GM21619 (cell line): ENCODE data around the gene DDAH1.

Experiments
- ATAC-seq: cut with Tn5 transposase; IDR thresholded peaks from one replicate; pipeline ENCODE4 v1.9.1; 2021; ENCODE audit not compliant: unreplicated experiment

Gene DDAH1

DNA sequence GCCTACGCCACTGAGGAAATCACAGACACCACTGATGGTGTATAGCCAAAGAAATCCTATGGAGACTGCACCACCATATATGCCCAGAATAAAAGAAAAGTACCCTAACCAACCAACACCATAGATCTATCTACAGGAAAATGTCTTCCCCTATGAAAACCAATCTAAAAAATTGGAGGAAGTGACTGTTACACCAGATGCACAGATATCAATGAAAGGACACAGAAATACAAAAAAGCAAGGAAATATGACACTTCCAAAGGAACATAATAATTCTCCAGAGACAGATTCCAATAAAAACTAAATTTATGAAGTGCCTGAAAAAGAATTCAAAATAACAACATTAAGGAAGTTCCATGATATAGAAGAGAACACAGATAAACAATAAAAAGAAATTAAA, 131.8 kb downstream of the DDAH1 start:
- no peak for ATAC-seq

DNA sequence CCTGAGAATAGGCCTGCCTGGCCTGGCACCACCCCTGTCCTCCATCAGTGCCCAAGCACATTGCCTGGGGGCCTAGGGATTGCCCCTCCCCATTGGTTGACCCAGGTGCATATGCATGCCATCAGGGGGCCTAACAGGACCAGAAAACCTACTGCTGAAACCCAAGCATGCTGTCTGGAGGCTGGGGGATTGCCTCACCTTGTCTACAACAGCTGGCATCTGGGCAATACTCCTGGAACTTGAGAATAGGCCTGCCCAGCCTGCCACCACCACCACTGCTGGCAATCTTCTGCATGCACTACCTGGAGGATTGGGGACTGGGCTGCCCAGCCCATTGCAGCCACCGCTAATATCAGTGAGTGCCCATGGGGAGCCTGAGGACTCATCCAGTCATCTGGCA, 132.4 kb downstream of the DDAH1 start:
- no peak for ATAC-seq

DNA sequence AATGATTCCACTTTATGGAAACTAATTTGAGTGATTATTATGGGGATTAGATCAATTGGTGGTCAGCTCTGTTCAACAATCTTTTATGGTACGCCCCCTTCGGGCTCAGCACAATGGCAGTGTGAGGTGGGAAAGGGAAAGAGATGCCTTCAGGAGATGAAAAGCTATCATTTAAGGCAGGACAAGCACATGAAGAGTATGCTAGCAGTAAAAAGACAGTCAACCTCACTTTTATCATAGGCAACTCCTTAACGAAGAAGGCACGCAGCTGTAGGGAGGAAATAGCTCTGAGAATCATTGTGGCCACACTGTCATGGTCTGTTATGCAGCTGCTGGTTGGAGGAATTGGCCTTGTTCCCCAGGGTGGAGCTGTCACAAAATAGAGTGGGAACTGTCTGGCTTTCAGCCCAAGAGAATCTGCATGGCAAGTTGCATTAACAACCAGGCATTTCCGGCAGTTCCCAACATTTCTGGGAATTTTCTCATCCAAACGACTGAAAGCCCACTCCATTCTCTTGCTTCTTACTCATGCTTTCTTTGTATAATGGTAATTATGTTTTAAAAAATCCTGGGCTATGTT, 134.2 kb downstream of the DDAH1 start:
- ATAC-seq = peak; percentile 60

DNA sequence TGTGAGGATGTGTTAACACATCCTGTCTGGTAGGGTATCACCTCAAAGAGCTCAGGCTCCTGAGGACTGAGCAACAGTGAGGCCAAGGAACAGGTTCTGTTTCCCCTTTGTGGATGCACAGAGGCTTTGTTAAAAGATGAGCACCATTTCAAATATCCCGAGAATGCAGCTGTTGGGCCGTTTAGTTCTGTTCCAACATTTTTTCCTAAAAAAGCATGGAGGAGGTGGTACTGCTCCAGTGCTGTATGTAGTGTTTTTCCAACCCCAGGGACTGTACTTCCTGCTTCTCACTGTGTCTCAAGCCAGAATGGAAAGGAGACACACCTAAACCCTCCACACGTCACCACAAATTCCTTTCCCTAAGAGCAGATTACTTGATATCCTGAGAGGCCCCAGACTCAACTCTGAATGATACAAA, 134.7 kb downstream of the DDAH1 start:
- ATAC-seq = no peak

DNA sequence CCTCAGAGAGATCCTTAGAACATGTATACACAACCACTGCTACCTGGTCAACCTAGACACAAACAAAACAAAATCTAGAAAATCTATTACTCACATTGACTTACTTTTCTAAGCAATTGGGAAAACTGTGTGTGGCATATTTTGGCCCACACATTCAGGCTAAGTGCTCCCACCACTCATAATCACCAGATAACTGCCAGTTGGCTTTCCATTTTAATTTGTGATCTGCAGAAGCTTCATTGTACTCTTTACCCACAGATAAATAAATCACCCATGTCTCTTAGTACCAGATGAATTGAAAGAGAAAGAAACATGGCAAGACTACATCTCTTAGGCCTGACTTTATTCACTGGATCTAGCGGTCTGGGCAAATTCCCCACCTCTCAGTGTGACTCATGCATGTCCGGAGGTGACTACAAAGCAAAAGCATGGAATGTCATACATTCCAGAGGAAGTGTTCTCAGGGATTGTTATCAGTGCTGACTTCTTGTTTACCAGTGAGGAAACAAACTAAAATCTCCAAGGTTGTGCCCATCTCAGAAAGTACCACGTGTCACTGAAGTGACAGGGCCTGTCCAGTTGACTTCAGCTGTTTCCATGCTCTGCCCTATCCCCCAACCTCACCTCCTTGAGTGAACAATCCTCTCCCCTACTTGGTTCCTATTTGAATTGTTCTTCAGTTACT, 136.1 kb downstream of the DDAH1 start:
- ATAC-seq = no peak

DNA sequence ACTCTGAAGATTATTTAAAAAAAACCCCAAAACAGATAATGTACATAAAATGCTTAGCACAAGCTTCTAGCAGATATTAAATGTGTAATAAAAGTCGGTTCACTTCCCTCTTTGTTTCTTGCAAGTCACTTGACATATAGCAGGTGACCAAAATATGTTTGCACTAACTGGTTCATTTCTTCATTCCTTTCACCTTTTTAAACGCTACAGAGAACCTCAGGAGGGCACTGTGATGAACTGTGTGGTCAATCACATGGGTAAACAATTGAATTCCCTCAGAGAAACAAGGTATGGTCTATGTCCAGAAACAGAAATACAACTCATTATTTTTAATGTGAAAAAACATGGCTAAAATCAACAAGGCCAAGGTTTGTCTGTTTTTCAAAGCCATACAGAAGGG, 137.2 kb downstream of the DDAH1 start:
- no peak for ATAC-seq

DNA sequence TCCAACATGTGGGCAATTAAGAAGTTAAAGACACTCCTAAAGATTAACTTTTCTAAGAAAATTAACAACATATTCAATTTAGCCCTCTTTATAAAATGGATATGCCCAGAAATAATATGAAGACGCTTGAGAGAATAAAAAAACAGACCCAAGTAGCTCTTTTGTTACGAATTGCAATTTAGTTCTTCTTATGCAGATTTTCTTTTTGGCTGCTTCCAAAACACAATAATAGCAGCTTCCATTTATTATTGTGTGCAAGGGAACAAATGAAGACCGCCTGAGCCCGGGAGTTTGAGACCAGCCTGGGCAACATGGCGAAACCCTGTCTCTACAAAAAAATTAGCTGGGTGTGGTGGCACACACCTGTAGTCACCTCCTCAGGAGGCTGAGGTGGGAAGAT, 138.1 kb downstream of the DDAH1 start:
- ATAC-seq = no peak

DNA sequence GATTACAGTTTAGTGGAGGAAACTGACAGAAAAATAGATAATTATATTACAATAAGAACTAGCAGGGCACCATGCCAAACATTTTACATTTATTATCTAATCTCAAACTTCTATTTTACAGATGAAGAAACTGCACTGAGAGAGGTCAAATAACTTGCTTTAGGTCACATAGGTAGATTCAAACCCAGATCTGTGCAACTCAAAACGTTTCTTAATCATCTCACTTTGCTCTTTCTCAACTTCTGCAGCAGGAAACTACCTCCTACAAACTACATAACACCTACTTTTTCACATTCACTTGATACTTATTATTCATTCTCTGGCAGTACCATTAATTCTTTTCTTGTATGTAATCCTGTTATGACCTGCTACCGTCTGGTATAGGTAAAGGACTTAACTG, 138.6 kb downstream of the DDAH1 start:
- no peak for ATAC-seq

DNA sequence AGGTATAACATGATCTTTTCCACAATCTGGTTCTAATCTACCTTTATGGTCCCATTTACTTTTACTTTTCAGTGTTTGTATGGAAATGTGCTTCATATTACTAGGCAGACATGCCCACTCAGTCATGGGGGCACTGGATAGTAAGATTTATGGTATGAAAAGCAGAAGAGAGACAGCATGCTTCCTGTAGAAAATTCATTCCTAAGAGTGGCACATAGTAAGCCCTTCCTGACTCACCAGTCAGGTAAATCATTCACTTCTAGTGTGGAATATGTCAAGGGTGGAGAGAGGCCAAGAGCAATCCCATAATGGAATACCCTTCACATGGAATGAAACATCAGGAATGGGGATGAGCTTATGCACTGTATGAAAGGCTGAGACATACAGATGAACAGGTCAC, 139.0 kb downstream of the DDAH1 start:
- no peak for ATAC-seq

DNA sequence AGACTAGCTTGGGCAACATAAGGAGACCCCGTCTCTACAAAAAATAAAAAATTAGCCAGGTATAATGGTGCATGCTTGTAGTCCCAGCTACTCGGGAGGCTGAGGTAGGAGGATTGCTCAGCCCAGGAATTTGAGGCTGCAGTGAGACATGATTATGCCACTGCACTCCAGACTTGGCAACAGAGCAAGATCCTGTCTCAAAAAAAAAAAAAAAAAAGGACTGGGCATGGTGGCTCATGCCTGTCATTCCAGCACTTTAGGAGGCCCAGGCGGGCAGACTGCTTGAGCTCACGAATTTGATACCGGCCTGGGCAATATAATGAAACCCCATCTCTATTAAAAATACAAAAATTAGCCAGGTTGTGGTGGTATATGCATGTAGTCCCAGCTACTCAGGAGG, 141.2 kb downstream of the DDAH1 start:
- ATAC-seq = no peak

DNA sequence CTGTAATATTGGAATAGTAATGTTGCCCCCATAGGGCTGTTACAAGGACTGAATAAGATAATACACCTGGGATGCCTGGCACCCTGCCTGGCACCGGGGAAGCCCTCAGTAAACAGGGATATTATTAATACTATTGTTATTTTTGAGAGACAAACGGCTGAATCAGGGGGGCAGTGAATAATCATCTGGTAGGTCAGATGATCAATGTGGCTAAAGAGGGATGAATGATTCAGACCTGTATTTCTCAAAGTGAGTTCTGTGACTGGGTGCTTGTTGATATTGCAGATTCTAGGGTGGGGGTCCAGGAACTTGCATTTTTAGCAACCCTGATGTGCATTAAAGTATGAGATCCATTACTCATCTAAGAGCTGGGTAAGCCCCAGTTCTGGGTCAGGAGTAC, 142.3 kb downstream of the DDAH1 start:
- ATAC-seq = no peak

DNA sequence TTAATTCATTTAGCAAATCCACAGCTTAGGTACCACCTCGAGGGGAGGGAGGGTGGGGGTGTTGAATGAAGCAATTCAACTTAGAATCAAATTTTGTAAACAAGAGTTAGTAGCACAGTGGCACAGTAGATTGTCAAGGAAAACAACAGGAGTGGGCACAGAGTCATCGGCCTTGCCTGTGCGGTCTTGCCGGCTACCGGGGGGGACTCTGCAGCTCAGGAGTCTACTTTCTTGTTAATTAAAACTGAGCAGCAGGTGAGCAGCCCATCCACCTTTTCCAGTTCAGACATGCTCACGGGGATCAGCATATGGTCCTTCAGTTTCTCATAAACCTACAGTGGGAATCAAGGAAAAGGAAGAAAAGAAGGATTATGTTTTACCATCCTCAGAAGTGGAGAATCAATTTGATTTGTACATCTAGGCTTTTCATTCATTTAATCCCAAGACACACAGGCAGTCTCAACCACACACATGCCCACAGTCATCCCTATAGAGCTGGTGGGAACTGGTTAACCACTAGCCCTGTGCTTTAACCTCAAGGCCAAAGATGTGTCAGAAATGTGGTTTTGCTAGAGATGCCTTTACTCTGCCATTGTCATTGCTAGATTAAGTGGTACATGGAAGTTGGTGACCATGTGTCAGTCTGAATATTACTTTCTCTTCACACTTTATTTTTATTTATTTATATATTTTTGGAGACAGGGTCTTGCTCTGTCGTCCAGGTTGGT, 143.6 kb downstream of the DDAH1 start:
- peak; percentile 68 for ATAC-seq

DNA sequence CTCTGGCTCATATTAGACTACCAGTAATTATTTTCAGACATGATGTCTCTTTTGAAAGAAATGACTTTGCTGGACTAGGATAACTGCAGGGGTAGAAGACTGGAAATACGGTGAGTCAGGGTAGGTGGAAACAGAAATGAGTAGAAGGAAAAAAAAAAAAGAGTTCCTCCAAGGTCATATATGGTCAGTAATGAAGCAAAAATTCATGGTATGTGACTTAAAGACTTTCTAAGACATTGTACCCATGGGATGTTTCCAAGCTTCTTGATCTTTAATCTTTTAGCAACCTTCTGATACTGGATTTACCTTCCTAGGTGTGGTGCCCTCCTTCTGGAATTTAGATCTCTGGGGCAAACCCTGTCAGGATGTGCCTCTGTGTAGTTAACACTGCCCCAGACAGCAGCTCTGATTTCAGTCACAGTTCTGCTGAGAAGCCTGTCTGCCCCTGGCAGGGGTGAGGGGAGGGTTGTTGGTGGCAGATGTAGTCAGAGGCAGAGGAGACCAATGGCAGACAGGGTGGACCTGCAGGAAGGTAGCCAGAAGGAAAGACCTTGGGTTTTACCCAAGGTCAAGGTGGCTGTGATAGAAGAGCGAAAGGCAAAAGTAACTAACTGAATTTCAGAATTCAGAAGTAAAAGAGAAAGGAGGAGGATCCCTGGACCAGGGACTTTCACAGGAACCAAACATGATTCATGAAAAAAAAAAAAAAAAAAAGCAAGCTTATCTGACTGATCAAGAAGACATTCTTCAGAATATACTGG, 144.4 kb downstream of the DDAH1 start:
- ATAC-seq = no peak

DNA sequence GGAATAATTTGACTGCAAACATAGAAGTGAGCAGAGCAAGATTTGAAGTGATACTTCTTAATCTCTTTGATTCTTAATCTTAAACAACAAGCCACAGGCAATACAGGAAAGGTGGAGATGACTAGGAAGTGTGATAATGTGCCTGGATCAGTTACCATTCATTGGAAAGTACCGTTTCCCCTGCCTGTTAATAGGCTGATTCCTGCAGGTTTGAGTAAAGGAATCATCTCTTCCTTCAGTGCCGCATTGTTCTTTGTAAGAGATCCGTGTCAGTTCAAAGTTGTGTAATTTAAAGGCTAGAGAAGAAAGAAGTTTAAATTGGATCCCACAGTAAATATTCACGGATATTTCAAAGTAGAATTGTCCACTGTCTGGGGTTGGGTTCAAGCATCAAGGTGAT, 145.0 kb downstream of the DDAH1 start:
- ATAC-seq = no peak

DNA sequence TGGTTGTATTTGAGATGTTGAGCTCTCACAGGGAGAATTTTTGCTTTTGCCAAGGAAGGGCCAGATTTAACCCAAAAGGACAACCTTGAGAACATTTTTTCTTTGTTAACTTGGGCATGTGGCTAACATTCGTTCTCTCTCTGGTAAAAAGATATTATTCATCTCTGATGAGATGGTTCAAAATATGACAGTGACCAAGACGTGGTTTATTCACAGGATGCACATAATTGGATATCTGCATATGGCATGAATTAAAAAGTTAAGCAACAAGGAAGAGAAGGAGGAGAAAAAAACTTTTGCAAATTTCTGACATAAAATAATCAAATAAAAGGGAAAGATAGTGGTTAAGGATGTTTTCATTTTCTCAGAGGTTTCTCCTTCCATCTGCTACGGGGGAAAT, 145.5 kb downstream of the DDAH1 start:
- ATAC-seq = no peak

DNA sequence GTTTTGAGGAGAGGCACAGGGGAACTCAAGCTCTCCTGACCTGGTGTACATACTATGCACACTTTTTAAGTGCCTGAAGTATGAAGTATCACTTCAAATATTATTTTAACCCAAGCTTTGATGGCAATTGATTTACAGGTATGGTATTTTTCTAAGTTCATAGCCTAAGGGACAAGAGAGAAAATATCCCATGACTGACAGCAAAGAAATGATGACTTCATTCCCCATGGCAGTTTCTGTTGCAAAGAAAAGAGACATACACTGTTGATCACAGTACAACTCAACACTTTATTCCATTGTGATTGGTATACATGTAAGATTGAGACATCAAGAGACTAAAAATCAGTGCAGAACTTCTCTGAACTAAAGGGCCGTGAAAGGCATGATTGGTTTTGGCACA, 146.7 kb downstream of the DDAH1 start:
- no peak for ATAC-seq

DNA sequence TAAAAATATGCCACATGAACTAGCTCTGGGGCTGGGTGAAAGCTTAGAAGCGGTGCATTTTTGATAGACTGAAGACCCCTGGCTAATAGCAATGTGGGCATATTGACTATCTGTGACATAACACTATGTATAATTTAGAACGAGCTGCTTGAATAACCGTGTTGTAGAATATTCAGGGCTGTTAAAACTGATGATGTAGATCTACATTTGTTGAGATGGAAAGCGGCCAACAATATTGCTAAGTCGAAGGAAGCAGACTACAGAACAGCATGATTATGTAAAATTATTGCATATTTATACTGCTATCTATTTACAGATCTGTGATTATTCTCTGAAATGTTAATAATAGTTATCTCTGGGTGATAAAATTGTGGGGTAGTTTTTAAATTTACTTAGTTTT, 147.4 kb downstream of the DDAH1 start:
- ATAC-seq = no peak

DNA sequence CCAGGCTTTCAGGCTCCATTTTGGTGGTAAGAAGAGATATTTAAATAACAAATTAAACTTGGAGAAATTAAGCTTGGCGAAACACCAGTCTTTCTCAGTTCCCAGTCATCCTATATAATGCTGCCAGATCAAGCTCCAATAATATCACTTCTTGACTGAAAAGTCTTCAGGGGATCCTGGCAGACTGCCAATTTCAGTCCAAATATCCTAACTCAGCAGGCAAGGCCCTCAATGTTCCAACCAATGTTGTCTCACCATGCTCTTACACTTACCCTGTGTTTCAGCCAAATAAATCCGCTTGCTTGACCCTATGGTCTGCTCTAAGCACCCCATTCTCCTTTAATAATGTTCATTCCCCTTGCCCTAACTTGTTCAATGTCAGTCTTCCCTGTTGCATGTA, 148.6 kb downstream of the DDAH1 start:
- no peak for ATAC-seq

DNA sequence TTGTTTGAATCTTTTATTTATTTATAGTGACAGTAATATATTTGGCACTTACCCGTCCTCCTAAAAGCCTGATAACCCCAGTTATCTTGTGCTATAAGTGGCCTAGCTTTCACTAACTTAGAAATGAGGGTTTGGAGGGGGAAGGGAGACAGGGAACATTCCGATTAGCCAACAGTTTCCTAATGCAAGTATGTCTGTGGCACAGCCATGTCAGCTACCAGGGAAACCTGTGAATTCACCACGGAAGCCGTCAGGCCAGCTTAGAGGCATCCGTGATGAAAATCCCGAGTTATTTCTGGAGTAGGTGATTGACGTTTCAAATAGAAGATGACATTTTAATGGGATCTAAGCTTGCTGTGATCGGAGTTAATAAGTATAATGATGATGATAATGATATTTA, 149.2 kb downstream of the DDAH1 start:
- no peak for ATAC-seq

DNA sequence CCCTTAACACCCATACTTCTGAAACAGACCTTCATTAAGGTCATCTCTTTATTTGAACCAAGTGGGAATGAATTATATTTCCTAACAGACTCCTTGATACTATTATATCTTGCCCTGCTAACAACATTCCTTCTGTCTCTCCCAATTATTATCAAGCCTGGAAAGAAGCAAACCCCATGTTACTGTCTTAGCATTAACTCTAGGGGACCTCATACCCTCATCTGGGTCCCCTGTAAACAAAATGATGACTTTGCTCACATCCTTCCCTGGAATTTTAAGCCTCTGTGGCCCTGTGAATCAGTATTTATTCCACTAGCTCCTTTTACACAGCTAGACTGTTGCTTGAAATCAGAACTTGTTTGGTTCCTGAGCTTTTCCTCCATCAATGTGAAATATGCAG, 150.2 kb downstream of the DDAH1 start:
- ATAC-seq = no peak

DNA sequence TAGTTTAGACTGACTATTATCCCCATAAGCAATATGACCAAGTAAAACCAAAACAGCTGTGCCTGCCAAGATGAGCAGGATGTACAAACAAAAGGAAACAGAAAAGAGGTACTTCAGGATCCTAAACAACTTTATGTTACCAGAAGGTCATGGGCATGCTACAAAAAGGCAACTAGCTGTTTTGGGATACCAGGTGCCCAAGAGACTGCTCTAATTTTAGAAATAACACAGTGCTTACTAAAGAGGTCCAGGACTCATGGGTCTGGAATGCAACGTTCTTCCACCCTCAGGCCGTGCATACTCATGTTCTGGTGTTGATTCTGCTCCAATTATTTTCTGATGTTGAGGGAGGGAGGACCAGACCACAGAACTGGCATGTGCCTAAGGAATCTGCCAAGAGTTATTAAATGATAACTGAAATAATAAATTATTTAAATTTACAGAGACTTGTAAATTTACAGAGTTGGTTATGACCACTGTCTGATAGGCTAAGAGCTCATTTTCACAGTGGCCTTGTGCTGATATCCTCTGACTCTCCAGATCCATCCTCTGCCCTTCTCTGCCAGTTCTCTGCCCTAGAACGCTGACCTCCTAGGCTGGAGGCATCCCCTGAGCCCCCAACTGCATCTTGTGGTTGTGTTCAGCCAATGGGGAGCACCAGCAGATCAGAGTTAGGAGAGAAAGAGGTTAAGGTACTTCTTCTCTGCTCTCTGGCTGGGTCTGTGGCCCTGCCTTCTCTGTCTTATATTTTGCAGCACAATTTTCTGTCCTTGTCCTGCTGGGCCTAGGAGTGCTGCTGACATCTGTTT, 150.9 kb downstream of the DDAH1 start:
- ATAC-seq = no peak
